Activated T-cell treated with anti-CD3 and anti-CD28 coated beads, Interleukin-2, amount 50 U/mL, for 48 hours (primary cell): ENCODE data around the gene ATF7IP2.

ENCODE experiments used
- DNase-seq, 2 experiments: peaks; one replicate each; pipeline ENCODE4 v3.0.0-alpha.2; 2020

ATF7IP2 gene

DNA sequence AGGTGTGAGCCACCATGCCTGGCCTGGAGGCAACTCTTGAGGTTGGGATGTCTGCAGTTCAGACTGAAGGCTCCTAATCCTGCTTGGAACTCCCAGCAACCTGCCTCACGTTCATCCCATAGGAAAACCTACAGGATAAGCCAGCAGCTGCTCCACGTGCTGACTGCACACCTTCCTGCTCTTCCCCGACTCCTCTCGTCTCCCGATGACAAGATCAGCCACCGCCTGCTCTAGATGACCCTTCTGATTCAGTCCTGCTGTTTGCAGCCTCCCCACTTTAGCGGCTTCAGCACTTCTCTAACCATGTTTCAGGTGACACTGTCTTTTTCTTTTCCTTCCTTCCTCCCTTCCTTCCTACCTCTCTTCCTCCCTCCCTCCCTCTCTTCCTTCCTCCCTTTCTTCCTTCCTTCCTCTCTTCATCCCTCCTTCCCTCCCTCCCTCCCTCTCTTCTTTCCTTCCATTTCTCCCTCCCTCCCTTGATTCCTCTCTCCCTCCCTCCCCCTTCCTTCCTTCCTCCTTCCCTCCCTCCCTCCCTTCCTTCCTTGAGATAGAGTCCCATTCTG, 132.7 kb downstream of the ATF7IP2 start:
- DNase-seq = no peak

DNA sequence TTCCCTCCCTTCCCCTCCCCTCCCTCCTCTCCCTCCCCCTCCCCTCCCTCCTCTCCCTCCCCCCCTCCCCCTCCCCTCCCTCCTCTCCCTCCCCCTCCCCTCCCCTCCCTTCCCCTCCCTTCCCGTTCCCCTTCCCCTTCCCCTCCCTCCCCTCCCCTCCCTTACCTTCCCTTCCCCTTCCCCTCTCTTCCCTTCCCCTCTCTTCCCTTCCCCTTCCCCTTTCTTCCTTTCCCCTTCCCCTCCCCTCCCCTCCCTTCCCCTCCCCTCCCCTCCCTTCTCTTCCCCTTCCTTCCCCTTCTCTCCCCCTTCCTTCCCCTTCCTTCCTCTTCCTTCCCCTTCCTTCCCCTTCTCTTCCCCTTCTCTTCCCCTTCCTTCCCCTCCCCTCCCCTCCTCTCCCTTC, 133.4 kb downstream of the ATF7IP2 start:
- DNase-seq = no peak

DNA sequence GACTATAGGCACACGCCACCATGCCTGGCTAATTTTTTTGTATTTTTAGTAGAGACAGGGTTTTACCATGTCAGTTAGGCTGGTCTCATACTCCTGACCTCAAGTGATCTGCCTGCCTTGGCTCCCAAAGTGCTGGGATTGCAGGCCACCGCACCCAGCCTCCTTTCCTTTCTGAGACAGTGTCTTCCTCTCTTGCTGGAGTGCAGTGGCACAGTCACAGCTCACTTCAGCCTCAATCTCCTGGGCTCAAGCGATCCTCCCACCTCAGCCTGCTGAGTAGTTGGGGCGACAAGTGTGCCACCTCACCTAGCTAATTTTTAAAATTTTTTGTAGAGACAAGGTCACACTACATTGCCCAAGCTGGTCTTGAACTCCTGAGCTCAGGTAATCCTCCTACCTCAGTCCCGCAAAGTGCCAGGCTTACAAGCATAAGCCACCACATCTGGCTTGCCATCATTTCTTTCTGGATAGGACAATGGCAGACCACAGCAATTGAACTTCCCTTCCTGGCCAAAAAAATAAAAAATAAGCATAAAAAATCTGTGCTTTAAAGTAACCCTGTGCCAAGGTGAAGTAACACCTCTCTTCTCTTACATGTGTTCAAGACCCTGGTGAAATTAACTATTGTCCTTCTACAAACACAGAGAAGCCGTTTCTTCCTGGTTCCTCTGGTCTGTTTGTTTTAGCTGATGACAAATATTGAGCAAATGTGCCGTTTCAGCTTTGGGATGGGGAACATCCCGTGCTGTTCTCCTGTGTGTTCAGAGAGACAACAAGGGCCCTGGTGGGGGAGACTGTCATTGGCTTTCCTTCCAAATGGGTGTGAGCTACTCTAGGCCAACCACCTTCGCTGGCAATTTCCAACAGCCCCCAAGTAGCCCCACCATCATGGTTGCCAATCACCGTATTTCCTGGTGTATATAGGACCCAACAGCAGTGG, 134.3 kb downstream of the ATF7IP2 start:
- DNase-seq = no peak

DNA sequence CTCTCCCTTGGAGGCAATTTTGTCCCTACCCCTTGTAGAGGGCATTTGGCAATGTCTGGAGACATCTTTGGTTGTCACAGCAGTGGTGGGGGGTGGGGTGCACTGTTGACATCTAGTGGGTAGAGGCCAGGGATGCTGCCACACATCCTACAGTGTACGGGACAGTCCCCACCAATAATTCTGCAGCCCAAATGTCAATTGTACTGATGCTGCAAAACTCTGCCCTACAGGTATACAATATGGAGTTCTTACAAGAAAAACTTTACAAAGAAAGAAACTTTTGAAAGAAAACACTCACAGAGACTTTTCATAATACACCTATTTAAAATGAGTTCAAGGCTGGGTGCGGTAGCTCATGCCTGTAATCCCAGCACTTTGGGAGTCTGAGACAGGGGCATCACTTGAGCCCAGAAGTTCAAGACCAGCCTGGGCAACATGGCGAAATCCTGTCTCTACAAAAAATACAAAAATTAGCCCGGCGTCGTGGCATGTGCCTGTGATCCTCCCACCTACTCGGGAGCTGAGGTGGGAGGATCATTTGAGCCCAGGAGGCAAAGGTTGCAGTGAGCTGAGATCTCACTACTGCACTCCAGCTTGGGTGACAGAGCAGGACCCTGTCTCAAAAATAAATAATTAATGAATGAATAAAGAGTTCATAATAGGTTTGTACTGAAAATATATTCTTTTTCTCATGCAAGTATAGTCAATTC, 135.2 kb downstream of the ATF7IP2 start:
- DNase-seq = no peak

DNA sequence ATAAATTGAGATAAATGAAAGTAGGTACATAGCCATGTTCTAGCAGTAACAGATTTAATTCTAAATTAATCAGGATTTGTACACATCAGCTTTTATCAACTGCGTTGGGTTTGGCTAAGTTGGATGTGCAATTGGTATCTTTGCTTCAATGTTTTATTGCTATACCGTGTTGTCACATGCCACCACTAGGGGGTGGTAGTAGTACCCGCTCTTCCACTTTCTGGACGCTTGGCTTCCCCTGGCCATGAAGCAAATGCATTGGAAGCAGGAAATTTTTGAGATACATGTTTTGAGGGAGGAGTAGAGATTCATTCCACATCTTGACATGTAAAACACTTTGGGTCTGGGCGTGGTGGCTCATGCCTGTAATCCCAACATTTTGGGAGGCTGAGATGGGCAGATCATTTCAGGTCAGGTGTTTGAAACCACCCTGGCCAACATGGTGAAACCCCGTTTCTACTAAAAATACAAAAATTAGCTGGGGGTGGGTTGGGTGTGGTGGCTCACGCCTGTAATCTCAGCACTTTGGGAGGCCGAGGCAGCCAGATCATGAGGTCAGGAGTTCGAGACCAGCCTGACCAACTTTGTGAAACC, 135.9 kb downstream of the ATF7IP2 start:
- peak; percentile 44 to 54 for DNase-seq

DNA sequence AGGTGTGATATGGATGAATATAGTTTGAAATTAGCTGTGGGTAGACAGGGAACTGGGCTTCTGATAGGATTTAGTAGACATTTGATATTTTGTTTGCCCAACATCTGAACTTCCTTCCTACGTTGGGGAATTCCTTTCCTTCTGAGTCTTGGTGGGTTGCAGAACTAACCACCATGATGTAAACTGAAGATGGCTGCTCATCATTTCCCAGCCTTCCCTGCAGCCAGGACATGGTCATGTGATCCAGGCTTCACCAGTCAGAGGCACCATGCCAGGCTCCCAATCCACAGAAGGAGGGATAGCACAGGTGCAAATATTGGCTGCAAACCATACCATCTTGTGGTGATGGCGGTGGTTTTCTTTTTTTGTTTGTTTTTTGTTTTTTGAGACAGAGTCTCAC, 137.1 kb downstream of the ATF7IP2 start:
- DNase-seq = no peak

DNA sequence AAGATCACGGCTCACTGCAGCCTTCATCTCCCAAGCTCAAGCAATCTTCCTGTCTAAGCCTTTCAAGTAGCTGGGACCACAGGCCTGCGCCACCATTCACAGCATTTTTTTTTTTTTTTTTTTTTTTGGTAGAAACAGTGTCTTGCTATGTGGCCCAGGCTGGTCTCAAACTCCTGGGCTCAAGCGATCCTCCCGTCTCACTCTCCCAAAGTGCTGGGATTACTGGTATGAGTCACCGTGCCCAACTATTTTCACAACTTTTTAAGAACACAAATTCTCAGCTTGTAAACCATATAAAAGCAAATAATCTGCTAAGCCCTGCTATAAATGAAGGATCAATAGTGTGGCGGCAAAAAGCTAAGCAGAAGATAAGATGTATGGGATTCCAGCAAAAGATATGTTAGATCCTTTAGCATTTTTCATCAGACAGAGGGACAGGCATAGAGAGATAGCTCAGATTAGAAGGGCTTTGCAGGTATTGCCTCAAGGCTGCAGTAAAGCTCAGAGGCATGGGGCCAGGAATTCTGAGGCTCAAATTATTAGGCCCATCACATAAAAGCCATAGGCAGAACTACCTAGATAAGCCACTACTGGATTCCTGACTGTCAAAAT, 139.5 kb downstream of the ATF7IP2 start:
- DNase-seq = no peak

DNA sequence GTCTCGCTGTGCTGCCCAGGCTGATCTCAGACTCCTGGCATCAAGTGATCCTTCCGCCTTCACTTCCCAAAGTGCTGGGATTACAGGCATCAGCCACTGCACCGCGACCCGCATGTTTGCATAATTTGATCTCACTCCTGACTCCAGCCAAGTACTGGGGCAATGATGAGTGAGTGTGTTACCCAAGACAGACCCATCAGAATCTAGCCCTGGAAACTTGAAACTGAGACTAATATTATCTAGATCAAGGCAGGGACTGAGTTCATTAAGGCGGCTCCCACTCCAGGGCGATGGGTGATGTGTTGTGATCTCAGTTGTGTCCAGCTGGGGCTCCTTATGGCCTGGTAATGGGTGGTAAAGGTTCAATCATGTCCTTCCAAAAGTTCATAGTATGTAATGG, 141.1 kb downstream of the ATF7IP2 start:
- no peak for DNase-seq

DNA sequence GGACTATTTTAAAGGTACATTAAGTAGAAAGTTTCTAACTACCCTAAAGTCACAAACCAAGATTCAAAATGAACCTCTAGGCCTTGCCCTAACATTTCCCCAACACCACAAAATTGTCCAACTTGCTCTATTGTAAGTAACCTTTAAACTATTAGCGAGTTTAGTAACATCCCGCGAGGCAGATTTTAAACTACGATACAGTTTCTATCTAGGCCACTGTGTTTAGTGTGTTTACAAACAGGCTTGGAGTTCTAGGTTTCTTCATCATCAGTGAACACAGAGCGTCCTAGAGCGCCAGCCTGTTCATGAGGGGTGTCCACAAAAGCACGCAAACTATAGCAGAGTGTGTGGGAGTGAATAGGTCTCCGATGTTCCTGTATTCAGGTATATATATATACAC, 142.8 kb downstream of the ATF7IP2 start:
- DNase-seq = no peak

DNA sequence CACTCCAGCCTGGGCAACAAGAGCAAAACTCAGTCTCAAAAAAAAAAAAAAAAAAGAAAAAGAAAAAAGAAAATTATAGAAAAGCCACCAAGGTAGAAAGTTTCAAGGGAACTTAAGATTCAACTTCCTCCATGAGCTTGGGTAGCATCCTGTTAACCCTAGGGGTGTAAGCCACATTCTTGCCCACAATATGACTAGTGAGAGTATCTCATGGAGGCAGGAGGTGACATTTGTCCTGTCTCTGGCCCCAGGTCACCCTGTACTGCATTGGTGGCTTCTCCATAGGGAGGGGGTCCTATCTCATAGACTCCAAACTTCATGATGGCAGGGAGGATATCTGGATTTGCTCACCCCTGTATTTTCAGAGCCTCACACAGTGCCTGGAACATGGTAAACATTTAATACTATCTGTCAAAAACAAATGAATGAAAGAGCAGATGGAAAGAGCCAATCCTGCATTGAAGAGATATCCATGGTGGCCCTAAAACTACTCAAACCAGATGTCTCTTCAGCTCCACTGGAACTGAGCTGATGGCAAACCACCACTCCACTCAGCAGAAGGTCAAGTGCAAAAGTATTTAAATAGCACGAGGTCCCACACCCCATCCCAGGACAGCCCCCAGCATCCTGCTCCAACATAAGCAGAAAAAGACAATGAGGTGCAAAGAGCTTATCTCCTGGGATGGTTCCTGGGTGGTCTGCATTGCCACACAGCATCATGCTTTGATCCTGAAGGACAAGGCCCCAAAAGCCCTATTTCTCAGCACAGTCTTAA, 144.2 kb downstream of the ATF7IP2 start:
- no peak for DNase-seq

DNA sequence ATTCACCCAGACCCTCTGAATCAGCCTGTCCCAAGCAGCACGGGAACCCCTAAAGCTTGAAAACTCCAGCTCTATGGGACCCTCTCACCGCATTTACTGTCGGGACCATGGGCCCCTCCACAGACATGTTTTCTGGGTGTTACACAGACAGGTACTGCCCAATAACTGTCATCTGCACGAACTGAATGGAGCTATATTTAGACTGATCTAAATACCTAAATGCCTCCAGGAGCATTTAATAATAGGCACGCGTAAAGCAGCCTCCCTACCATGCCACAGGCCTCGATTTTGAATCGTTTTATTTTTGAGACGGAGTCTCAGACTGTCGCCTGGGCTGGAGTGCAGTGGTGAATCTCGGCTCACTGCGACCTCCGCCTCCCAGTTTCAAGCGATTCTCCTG, 144.8 kb downstream of the ATF7IP2 start:
- no peak for DNase-seq

DNA sequence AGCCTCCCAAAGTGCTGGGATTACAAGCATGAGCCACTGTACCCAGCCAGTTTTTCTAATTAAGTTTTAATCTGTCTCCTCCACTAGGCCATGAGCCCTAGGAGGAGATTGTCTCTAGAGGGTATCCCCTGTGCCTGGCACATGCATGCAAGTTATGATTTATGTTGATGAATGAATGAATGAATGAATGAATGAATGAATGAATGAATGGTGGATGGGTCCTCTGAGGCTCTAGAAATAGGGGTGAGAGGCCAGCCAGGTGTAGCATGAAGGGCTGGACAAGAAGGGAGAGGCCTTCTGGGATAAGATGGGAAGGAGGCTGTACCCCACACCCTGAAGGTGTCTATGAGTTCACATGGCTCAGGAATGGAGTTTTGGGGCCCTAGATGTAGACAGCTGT, 145.7 kb downstream of the ATF7IP2 start:
- no peak for DNase-seq
